Osteocyte (in vitro differentiated cells): ENCODE results near the gene IDUA. TPM values are rescaled to one million over a fixed set of nuclear protein-coding genes. Genes with fewer than 3 reads are reported as not detected.

Experiments used
- DNase-seq: peaks from one replicate; pipeline ENCODE4 v3.0.0; 2021; ENCODE audit warnings: mixed read lengths; ENCODE audit not compliant: unreplicated experiment; ENCODE audit errors: extremely low spot score
- H3K27ac Mint-ChIP-seq: one replicate; pipeline ENCODE4 v1.8.0; 2021; ENCODE audit warnings: mild to moderate bottlenecking, mixed read lengths; ENCODE audit not compliant: unreplicated experiment
- H3K27me3 Mint-ChIP-seq: one replicate; pipeline ENCODE4 v1.8.0; 2021; ENCODE audit warnings: mixed read lengths; ENCODE audit not compliant: unreplicated experiment
- H3K36me3 Mint-ChIP-seq: one replicate; pipeline ENCODE4 v1.8.0; 2021; ENCODE audit warnings: mixed read lengths; ENCODE audit not compliant: unreplicated experiment
- H3K4me1 Mint-ChIP-seq: one replicate; pipeline ENCODE4 v1.8.0; 2021; ENCODE audit warnings: mixed read lengths; ENCODE audit not compliant: unreplicated experiment
- H3K4me3 Mint-ChIP-seq: one replicate; pipeline ENCODE4 v1.8.0; 2021; ENCODE audit warnings: mild to moderate bottlenecking, moderate library complexity, mixed read lengths; ENCODE audit not compliant: unreplicated experiment
- H3K9me3 Mint-ChIP-seq: one replicate; pipeline ENCODE4 v1.8.0; 2021; ENCODE audit warnings: mixed read lengths; ENCODE audit not compliant: unreplicated experiment
- total RNA-seq: library from RNA; stranded (reverse); gene quantifications from 2 replicates; pipeline ENCODE4 v1.2.1, GENCODE V29; 2021
- TF ChIP-seq, protein P1 (sequence below): fragments of 200-600 bp; sonication (generic); IDR thresholded peaks from 2 replicates; pipeline ENCODE4 v1.5.0; 2021; ENCODE audit warnings: antibody characterized with exemption, mild to moderate bottlenecking, moderate library complexity

Gene IDUA
- total RNA-seq, 1 donor from 2014 or later = 67.8 TPM

DNA sequence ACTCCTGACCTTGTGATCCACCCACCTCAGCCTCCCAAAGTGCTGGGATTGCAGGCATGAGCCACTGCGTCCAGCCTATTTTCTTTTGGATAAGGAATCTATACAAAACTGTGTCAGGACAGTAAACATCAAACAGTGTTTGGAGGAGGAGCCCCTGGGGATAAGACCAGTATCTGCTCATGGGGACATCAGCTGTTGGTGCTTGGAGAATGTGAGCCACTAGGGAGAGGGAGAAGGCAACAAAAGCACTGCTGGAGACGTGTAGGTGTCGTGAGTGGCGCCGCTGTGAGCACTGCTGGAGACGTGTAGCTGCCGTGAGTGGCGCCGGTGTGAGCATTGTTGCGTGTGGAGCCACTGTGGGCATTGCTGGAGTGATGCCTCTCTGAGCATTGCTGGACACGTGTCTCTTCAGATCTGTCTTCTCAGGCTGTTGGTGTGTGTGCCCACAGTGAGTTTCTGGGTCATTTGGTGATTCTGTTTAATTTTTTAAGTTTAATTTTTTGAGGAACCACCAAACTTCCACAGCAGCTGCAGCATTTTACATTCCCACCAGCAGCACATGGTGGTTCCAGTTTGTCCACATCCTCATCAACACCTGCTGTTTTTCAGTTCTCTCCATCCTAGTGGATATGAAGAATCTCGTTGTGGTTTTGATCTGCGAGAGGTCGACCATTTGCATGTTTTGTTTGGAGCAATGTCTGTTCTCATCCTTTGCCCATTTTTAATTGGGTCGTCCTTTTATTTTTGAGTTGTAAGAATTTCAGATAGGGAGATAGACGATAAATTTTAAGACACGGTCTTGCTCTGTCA lies 32.4 kb upstream of the IDUA start:
- Mint-ChIP-seq H3K27me3 (no peaks in the 10 kb centered on the region), H3K27ac (no peak overlapping the region), H3K4me1 (no peaks in the 10 kb centered on the region), H3K36me3 (peaks cover 8% of the 10 kb centered on the region), H3K9me3 (no peaks in the 10 kb centered on the region), H3K4me3 (no peak overlapping the region)
- TF ChIP-seq, protein P1, sequence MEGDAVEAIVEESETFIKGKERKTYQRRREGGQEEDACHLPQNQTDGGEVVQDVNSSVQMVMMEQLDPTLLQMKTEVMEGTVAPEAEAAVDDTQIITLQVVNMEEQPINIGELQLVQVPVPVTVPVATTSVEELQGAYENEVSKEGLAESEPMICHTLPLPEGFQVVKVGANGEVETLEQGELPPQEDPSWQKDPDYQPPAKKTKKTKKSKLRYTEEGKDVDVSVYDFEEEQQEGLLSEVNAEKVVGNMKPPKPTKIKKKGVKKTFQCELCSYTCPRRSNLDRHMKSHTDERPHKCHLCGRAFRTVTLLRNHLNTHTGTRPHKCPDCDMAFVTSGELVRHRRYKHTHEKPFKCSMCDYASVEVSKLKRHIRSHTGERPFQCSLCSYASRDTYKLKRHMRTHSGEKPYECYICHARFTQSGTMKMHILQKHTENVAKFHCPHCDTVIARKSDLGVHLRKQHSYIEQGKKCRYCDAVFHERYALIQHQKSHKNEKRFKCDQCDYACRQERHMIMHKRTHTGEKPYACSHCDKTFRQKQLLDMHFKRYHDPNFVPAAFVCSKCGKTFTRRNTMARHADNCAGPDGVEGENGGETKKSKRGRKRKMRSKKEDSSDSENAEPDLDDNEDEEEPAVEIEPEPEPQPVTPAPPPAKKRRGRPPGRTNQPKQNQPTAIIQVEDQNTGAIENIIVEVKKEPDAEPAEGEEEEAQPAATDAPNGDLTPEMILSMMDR = no peak
- no peak for DNase-seq

- H3K36me3 Mint-ChIP-seq = peaks cover 8% of the 10 kb centered on the region
- no peak overlapping the region for H3K27ac Mint-ChIP-seq
- H3K9me3 Mint-ChIP-seq = no peaks in the 10 kb centered on the region
- no peaks in the 10 kb centered on the region for H3K4me1 Mint-ChIP-seq
- TF ChIP-seq, protein P1 = no peak
- no peaks in the 10 kb centered on the region for H3K27me3 Mint-ChIP-seq
- DNase-seq = no peak
- no peak overlapping the region for H3K4me3 Mint-ChIP-seq
These were observed 31.5 kb upstream of the IDUA start for GRCh38 chr4:955161-955921.

- Mint-ChIP-seq H3K4me3 (no peak overlapping the region), H3K4me1 (no peaks in the 10 kb centered on the region), H3K27ac (no peak overlapping the region), H3K27me3 (no peaks in the 10 kb centered on the region), H3K36me3 (peaks cover 8% of the 10 kb centered on the region), H3K9me3 (no peaks in the 10 kb centered on the region)
- TF ChIP-seq, protein P1 = no peak
- no peak for DNase-seq
These were observed 30.9 kb upstream of the IDUA start for GRCh38 chr4:955931-956381.

DNA sequence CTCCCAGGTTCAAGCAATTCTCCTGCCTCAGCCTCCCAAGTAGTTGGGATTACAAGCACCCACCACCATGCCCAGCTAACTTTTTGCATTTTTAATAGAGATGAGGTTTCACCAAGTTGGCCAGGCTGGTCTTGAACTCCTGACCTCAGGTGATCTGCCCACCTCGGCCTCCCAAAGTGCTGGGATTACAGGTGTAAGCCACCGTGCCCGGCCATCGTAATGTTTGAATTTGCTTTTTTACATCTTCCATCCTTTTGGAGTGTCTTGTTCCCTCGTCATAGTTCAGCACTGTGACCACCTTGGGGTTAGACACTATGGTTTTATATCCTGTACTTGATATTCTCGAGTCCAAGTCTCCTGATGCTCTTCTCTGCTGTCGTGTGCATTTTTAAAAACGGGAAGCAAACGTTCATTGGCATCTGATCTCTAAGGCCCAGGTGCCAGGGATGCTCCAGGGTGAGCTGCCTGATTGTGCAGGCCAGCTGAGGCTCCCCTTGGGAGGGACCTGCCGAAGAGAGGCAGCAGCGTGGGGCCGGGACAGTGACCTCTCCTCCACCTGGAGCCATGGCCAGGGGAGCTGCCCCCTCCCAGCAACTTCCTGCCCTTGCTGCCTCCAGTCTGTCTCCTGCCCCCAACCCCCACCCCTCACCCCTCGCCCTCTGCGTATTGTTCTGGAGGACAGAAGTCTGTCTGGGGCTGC lies 30.2 kb upstream of the IDUA start:
- H3K27ac Mint-ChIP-seq = no peak overlapping the region
- no peaks in the 10 kb centered on the region for H3K4me1 Mint-ChIP-seq
- no peak overlapping the region for H3K4me3 Mint-ChIP-seq
- DNase-seq = no peak
- no peaks in the 10 kb centered on the region for H3K9me3 Mint-ChIP-seq
- H3K36me3 Mint-ChIP-seq = peaks cover 8% of the 10 kb centered on the region
- TF ChIP-seq, protein P1 = no peak
- no peaks in the 10 kb centered on the region for H3K27me3 Mint-ChIP-seq

DNA sequence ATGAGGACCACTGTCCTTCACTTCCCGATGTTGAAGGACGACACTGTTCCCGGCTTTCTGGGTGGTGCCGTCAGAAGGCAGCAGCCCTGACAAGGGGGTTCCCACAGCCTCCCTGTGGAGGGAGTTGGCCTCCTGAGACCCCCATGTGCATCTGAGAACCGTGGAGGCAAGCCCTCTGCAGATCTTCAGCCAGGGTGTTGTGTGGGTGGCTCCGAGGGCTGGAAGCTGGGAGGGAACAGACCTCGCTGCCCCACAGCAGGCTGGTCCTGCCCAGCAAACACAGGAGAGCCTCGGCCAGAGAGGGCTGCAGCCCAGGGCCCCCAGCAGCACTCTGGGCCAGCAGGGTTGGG lies 29.6 kb upstream of the IDUA start:
- no peaks in the 10 kb centered on the region for H3K4me1 Mint-ChIP-seq
- no peak overlapping the region for H3K4me3 Mint-ChIP-seq
- no peak overlapping the region for H3K27ac Mint-ChIP-seq
- DNase-seq = no peak
- no peaks in the 10 kb centered on the region for H3K27me3 Mint-ChIP-seq
- peaks cover 8% of the 10 kb centered on the region for H3K36me3 Mint-ChIP-seq
- TF ChIP-seq, protein P1 = no peak
- H3K9me3 Mint-ChIP-seq = no peaks in the 10 kb centered on the region
